Measurements from ENCODE around the gene STAT1.

STAT1 gene

DNA sequence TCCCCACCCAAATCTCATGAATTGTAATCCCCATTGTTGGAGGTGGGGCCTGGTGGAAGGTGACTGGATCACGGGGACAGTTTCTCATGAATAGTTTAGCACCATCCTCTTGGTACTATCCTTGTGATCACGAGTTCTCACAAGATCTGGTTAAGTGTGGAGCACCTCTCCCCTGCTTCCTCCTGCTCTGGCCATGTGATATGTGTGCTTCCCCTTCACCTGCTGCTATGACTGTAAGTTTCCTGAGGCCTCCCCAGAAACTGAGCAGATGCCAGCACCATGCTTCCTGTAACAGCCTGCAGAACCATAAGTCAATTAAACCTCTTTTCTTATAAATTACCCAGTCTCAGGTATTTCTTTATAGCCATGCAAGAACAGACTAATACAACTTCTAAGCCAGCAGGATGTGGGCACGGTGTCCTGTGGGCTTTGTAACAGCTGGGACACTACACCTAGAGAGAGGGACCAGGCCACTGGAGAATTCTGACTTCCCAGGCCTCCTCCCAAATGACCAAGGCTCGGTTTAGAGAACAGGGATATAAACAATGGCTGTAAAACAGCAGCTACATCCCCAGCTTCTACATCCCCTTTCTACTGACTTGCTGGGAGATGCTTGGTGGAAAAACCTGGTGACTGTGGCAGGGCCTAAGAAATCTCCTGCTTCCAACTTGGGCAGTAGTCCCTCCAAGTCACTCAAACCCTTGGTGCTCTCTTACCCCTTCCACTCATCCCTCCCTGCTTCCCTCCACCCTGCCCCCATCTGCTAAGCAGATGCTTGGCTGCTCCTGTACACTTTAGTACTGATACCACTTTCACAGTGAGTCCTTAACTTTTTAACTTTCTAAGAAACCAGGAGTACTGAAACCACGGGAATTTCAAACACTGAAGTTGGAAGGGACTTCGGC is 10.3 kb downstream of the STAT1 start:
- no peaks in the 10 kb centered on the region for H3K9me3 ChIP-seq (ENCODE audit: low read length)
- no peak for TF ChIP-seq EZH2 (IDR thresholded peaks at IDR 0.05; ENCODE audit: borderline replicate concordance, low read length)
- TF ChIP-seq, protein P1, sequence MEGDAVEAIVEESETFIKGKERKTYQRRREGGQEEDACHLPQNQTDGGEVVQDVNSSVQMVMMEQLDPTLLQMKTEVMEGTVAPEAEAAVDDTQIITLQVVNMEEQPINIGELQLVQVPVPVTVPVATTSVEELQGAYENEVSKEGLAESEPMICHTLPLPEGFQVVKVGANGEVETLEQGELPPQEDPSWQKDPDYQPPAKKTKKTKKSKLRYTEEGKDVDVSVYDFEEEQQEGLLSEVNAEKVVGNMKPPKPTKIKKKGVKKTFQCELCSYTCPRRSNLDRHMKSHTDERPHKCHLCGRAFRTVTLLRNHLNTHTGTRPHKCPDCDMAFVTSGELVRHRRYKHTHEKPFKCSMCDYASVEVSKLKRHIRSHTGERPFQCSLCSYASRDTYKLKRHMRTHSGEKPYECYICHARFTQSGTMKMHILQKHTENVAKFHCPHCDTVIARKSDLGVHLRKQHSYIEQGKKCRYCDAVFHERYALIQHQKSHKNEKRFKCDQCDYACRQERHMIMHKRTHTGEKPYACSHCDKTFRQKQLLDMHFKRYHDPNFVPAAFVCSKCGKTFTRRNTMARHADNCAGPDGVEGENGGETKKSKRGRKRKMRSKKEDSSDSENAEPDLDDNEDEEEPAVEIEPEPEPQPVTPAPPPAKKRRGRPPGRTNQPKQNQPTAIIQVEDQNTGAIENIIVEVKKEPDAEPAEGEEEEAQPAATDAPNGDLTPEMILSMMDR (IDR thresholded peaks at IDR 0.05; ENCODE audit: low read length): no peak
- H3K4me2 ChIP-seq (ENCODE audit: low read length): no peak overlapping the region
- no peaks in the 10 kb centered on the region for H3F3A ChIP-seq (ENCODE audit: insufficient read depth, low read length)
- H3K36me3 ChIP-seq (ENCODE audit: insufficient read depth, low read length): peaks cover 98% of the 10 kb centered on the region
- no peaks in the 10 kb centered on the region for H3K4me1 ChIP-seq (ENCODE audit: insufficient read depth, low read length, severe bottlenecking)
- no peak overlapping the region for H3K9ac ChIP-seq (ENCODE audit: low read length)
- H3K27ac ChIP-seq (ENCODE audit: low read depth, low read length, poor library complexity, severe bottlenecking): no peak overlapping the region
- H3K27me3 ChIP-seq (ENCODE audit: insufficient read depth, low read length): no peaks in the 10 kb centered on the region
- H3K79me2 ChIP-seq (ENCODE audit: insufficient read depth, low read length): no peaks in the 10 kb centered on the region
- no peak overlapping the region for H3K4me3 ChIP-seq (ENCODE audit: low read depth, low read length, poor library complexity, severe bottlenecking)
- H4K20me1 ChIP-seq (ENCODE audit: insufficient read depth, low read length): no peaks in the 10 kb centered on the region
- H2AFZ ChIP-seq (ENCODE audit: low read length): no peak overlapping the region
- no peaks in the 10 kb centered on the region for H3K9me2 ChIP-seq (ENCODE audit: low read depth, low read length)

DNA sequence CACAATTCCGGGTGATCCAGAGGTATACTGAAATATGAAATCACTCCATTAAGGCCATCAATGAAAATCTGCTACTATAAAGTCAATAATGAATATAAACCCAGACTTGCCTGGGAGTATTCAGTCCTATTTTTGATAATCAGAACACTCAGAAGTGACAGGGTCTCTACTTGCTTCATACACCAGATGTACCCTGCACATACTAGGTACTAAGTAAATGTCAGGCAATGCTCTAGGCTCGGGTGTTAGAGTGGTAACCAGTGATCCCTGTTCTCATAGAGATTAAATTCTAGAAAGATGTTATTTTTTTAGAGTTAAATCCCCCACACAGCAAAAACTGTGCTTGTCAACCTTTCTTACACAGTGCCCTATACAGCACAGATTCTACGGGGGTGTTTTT is 12.3 kb downstream of the STAT1 start:
- no peak overlapping the region for H3K27ac ChIP-seq (ENCODE audit: low read depth, low read length, poor library complexity, severe bottlenecking)
- H3K79me2 ChIP-seq (ENCODE audit: insufficient read depth, low read length): no peaks in the 10 kb centered on the region
- no peaks in the 10 kb centered on the region for H3K9me2 ChIP-seq (ENCODE audit: low read depth, low read length)
- H2AFZ ChIP-seq (ENCODE audit: low read length): no peak overlapping the region
- H3K4me1 ChIP-seq (ENCODE audit: insufficient read depth, low read length, severe bottlenecking): no peaks in the 10 kb centered on the region
- H3F3A ChIP-seq (ENCODE audit: insufficient read depth, low read length): no peaks in the 10 kb centered on the region
- no peaks in the 10 kb centered on the region for H4K20me1 ChIP-seq (ENCODE audit: insufficient read depth, low read length)
- H3K4me2 ChIP-seq (ENCODE audit: low read length): no peak overlapping the region
- H3K9ac ChIP-seq (ENCODE audit: low read length): no peak overlapping the region
- no peaks in the 10 kb centered on the region for H3K9me3 ChIP-seq (ENCODE audit: low read length)
- peaks cover 93% of the 10 kb centered on the region for H3K36me3 ChIP-seq (ENCODE audit: insufficient read depth, low read length)
- TF ChIP-seq, protein P1 (IDR thresholded peaks at IDR 0.05; ENCODE audit: low read length): no peak
- TF ChIP-seq EZH2 (IDR thresholded peaks at IDR 0.05; ENCODE audit: borderline replicate concordance, low read length): no peak
- no peak overlapping the region for H3K4me3 ChIP-seq (ENCODE audit: low read depth, low read length, poor library complexity, severe bottlenecking)
- no peaks in the 10 kb centered on the region for H3K27me3 ChIP-seq (ENCODE audit: insufficient read depth, low read length)

DNA sequence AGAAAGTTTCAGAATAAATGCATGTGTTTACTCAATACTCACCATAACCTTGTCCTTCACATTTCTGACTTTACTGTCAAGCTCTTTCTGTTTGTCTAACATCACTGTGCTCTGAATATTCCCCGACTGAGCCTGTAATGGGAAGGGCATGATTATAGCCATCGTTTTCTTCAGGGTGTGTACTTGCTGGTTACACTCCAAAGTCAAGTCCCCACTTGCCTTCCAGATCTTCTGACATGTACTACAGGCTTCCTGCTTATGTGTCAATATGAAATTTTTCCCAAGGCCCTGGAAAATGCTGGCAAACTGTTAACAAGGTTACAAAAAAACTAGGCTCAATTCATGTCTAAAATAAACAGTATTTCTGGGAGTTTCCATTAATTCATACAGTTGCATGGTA is 12.9 kb downstream of the STAT1 start:
- no peak overlapping the region for H2AFZ ChIP-seq (ENCODE audit: low read length)

More for the DNA sequence above, 12.9 kb downstream of the STAT1 start:
- no peaks in the 10 kb centered on the region for H4K20me1 ChIP-seq (ENCODE audit: insufficient read depth, low read length)
- H3F3A ChIP-seq (ENCODE audit: insufficient read depth, low read length): no peaks in the 10 kb centered on the region
- H3K36me3 ChIP-seq (ENCODE audit: insufficient read depth, low read length): peaks cover 93% of the 10 kb centered on the region
- H3K79me2 ChIP-seq (ENCODE audit: insufficient read depth, low read length): no peaks in the 10 kb centered on the region
- no peaks in the 10 kb centered on the region for H3K9me3 ChIP-seq (ENCODE audit: low read length)
- H3K4me1 ChIP-seq (ENCODE audit: insufficient read depth, low read length, severe bottlenecking): no peaks in the 10 kb centered on the region
- H3K9ac ChIP-seq (ENCODE audit: low read length): no peak overlapping the region
- no peak overlapping the region for H3K4me3 ChIP-seq (ENCODE audit: low read depth, low read length, poor library complexity, severe bottlenecking)
- no peaks in the 10 kb centered on the region for H3K27me3 ChIP-seq (ENCODE audit: insufficient read depth, low read length)
- H3K4me2 ChIP-seq (ENCODE audit: low read length): no peak overlapping the region
- H3K27ac ChIP-seq (ENCODE audit: low read depth, low read length, poor library complexity, severe bottlenecking): no peak overlapping the region
- H3K9me2 ChIP-seq (ENCODE audit: low read depth, low read length): no peaks in the 10 kb centered on the region
- TF ChIP-seq, protein P1 (IDR thresholded peaks at IDR 0.05; ENCODE audit: low read length): no peak
- TF ChIP-seq EZH2 (IDR thresholded peaks at IDR 0.05; ENCODE audit: borderline replicate concordance, low read length): no peak

Measured in OCI-LY1 (cell line).